ENCODE measurements around the gene POLR2C.

The POLR2C gene

DNA sequence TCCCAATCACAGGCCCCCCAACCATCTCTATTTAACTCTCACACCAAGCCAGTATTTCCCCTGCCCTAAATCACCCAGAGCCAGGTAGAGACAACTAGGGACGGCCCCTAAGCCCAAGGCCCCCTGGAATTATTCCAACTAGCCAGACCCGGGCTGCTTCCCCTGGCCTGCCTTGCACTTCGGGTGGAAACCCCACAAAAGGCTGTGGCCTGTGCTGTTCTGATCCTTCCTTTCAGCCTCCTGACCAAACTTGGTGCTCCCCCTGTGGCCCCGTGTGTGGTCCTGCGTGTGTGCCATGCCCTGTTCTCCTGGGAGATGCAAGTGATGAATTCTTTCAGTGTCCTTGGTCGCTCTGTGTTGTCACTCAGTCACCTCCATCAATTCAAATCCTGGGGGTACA lies 43.0 kb upstream of the POLR2C start:
- H3K4me3 ChIP-seq (ENCODE audit: low read length): no peak overlapping the region
- H3K4me1 ChIP-seq (ENCODE audit: low read length): peaks cover 56% of the 10 kb centered on the region
- no peaks in the 10 kb centered on the region for H3K9me3 ChIP-seq (ENCODE audit: insufficient read depth, low read length)
- H3K36me3 ChIP-seq (replicated peaks; ENCODE audit: low read depth, low read length): no peaks in the 10 kb centered on the region
- H3K27ac ChIP-seq (ENCODE audit: low read length): no peak overlapping the region
- H3K4me2 ChIP-seq (ENCODE audit: low read length): peak overlapping the region; percentile 80
- H3K27me3 ChIP-seq (ENCODE audit: low read depth, low read length): no peaks in the 10 kb centered on the region
- H3K9ac ChIP-seq (ENCODE audit: low read length): no peak overlapping the region
- no peaks in the 10 kb centered on the region for H3K79me2 ChIP-seq (ENCODE audit: low read length)
- H4K20me1 ChIP-seq (ENCODE audit: insufficient read depth, low read length): no peaks in the 10 kb centered on the region
- peak overlapping the region; percentile 91 for H2AFZ ChIP-seq (ENCODE audit: low read depth, low read length)
- no peak for TF ChIP-seq EZH2phosphoT487 (IDR thresholded peaks at IDR 0.05; ENCODE audit: low read depth)

DNA sequence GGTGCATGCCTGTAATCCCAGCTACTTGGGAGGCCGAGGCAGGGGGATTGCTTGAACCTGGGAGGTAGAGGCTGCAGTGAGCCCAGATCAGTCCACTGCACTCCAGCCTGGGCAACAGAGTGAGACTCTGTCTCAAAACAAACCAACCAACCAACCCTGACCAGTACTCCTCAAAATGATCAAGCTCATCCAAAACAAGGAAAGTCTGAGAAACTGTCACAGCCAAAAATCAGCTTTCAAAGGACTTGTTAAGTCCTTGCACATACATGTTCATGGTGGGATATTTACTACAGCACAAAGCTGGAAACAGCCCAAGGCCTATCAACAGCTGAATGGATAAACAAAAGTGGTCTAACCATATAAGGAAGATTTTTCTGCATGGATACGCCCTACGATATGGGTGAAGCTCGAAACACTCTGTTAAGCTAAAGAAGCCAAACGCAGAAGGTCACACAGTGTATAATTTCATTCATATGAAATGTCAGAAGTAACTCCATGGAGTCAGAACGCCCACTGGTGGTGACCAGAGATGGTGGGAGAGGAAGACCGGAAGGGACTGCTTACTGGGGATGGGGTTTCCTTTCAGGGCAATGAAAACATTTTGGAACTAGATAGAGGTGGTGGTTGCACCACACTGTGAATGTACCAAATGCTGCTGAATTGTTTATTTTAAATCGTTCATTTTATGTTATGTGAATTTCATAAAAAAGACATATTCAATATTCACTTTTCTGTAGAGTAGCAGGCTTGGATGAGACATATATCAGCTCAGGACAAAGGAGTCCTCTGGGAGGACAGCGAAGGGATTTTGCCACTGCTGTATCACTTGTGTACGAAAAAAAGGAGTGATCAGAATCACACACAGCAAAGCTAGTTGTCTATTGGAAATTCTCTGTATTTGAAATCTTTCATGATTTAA lies 40.2 kb upstream of the POLR2C start:
- Histone ChIP-seq H2AFZ (ENCODE audit: low read depth, low read length) (peak overlapping the region; percentile 76), H3K4me3 (ENCODE audit: low read length) (peak overlapping the region; percentile 33; the same call in 1 of the 2 replicates), H3K27me3 (ENCODE audit: low read depth, low read length) (no peaks in the 10 kb centered on the region), H3K4me1 (ENCODE audit: low read length) (peaks cover 29% of the 10 kb centered on the region), H3K4me2 (ENCODE audit: low read length) (peak overlapping the region; percentile 59), H3K9me3 (ENCODE audit: insufficient read depth, low read length) (no peaks in the 10 kb centered on the region), H4K20me1 (ENCODE audit: insufficient read depth, low read length) (no peaks in the 10 kb centered on the region), H3K27ac (ENCODE audit: low read length) (no peak overlapping the region), H3K36me3 (replicated peaks; ENCODE audit: low read depth, low read length) (no peaks in the 10 kb centered on the region), H3K9ac (ENCODE audit: low read length) (peak overlapping the region; percentile 27; the same call in 1 of the 2 replicates), H3K79me2 (ENCODE audit: low read length) (no peaks in the 10 kb centered on the region)
- TF ChIP-seq EZH2phosphoT487 (IDR thresholded peaks at IDR 0.05; ENCODE audit: low read depth): no peak
- TF ChIP-seq, protein P1, sequence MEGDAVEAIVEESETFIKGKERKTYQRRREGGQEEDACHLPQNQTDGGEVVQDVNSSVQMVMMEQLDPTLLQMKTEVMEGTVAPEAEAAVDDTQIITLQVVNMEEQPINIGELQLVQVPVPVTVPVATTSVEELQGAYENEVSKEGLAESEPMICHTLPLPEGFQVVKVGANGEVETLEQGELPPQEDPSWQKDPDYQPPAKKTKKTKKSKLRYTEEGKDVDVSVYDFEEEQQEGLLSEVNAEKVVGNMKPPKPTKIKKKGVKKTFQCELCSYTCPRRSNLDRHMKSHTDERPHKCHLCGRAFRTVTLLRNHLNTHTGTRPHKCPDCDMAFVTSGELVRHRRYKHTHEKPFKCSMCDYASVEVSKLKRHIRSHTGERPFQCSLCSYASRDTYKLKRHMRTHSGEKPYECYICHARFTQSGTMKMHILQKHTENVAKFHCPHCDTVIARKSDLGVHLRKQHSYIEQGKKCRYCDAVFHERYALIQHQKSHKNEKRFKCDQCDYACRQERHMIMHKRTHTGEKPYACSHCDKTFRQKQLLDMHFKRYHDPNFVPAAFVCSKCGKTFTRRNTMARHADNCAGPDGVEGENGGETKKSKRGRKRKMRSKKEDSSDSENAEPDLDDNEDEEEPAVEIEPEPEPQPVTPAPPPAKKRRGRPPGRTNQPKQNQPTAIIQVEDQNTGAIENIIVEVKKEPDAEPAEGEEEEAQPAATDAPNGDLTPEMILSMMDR (IDR thresholded peaks at IDR 0.05; ENCODE audit: low read depth, low read length): peak; percentile 86

DNA sequence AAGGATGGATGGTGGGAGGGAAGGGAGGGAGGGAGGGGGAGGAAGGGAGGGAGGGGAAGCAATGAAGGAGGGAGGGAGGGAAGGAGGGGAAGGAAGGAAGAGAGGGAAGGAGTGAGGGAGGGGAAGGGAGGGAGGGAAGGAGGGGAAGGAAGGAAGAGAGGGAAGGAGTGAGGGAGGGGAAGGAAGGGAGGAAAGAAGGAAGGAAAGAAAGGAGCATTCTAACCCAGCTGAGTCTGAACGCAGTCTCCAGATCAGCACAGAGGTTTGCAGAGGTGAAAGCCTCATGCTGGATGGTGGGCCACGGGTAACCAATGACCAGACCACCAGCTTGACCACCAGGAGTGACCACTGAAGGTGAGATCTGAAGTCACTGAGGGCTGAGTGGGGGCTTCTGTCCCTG lies 39.3 kb upstream of the POLR2C start:
- peaks cover 4% of the 10 kb centered on the region for H3K36me3 ChIP-seq (replicated peaks; ENCODE audit: low read depth, low read length)
- no peak overlapping the region for H3K27ac ChIP-seq (ENCODE audit: low read length)
- no peak overlapping the region for H3K9ac ChIP-seq (ENCODE audit: low read length)
- H3K9me3 ChIP-seq (ENCODE audit: insufficient read depth, low read length): no peaks in the 10 kb centered on the region
- no peak overlapping the region for H2AFZ ChIP-seq (ENCODE audit: low read depth, low read length)
- H3K4me3 ChIP-seq (ENCODE audit: low read length): no peak overlapping the region
- H3K4me2 ChIP-seq (ENCODE audit: low read length): no peak overlapping the region
- TF ChIP-seq, protein P1 (IDR thresholded peaks at IDR 0.05; ENCODE audit: low read depth, low read length): no peak
- TF ChIP-seq EZH2phosphoT487 (IDR thresholded peaks at IDR 0.05; ENCODE audit: low read depth): no peak
- no peaks in the 10 kb centered on the region for H3K79me2 ChIP-seq (ENCODE audit: low read length)
- no peaks in the 10 kb centered on the region for H3K27me3 ChIP-seq (ENCODE audit: low read depth, low read length)
- no peaks in the 10 kb centered on the region for H4K20me1 ChIP-seq (ENCODE audit: insufficient read depth, low read length)
- peaks cover 23% of the 10 kb centered on the region for H3K4me1 ChIP-seq (ENCODE audit: low read length)

DNA sequence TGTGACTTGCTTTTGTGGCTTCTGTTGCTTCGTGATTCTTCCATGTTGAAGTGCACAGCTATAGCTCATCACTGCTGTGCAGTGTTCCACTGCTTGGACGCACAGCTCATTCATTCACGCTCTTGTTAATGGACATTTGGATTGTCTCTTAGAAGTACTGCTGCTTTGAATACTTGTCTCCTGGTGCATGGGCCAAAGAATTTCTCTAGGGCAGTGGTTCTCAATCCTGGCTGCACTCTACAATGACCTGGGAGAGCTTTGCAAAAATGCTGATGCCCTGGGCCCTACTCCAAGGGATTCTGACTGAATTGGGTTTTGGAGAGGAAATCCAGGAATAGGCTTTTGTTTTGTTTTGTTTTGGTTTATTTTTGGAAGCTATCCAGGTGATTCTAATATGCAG lies 37.9 kb upstream of the POLR2C start:
- Histone ChIP-seq H2AFZ (ENCODE audit: low read depth, low read length) (no peak overlapping the region), H3K9me3 (ENCODE audit: insufficient read depth, low read length) (no peaks in the 10 kb centered on the region), H3K4me1 (ENCODE audit: low read length) (peaks cover 10% of the 10 kb centered on the region), H3K79me2 (ENCODE audit: low read length) (no peaks in the 10 kb centered on the region), H3K4me3 (ENCODE audit: low read length) (no peak overlapping the region), H3K9ac (ENCODE audit: low read length) (no peak overlapping the region), H4K20me1 (ENCODE audit: insufficient read depth, low read length) (no peaks in the 10 kb centered on the region), H3K4me2 (ENCODE audit: low read length) (no peak overlapping the region), H3K27me3 (ENCODE audit: low read depth, low read length) (no peaks in the 10 kb centered on the region), H3K36me3 (replicated peaks; ENCODE audit: low read depth, low read length) (peaks cover 4% of the 10 kb centered on the region), H3K27ac (ENCODE audit: low read length) (no peak overlapping the region)
- TF ChIP-seq EZH2phosphoT487 (IDR thresholded peaks at IDR 0.05; ENCODE audit: low read depth): no peak
- TF ChIP-seq, protein P1 (IDR thresholded peaks at IDR 0.05; ENCODE audit: low read depth, low read length): no peak

All from OCI-LY3 (cell line).